GM18526 (cell line): Measurements from ENCODE around the gene ZKSCAN4.
A peak's percentile ranks its signal among the peaks of the same experiment; 100 is the strongest.

Experiments
- POLR2A ChIP-seq: IDR thresholded peaks from 3 replicates; pipeline ENCODE4 v1.6.1; 2011; ENCODE audit not compliant: insufficient read length; ENCODE audit errors: extremely low read depth

Gene ZKSCAN4

DNA sequence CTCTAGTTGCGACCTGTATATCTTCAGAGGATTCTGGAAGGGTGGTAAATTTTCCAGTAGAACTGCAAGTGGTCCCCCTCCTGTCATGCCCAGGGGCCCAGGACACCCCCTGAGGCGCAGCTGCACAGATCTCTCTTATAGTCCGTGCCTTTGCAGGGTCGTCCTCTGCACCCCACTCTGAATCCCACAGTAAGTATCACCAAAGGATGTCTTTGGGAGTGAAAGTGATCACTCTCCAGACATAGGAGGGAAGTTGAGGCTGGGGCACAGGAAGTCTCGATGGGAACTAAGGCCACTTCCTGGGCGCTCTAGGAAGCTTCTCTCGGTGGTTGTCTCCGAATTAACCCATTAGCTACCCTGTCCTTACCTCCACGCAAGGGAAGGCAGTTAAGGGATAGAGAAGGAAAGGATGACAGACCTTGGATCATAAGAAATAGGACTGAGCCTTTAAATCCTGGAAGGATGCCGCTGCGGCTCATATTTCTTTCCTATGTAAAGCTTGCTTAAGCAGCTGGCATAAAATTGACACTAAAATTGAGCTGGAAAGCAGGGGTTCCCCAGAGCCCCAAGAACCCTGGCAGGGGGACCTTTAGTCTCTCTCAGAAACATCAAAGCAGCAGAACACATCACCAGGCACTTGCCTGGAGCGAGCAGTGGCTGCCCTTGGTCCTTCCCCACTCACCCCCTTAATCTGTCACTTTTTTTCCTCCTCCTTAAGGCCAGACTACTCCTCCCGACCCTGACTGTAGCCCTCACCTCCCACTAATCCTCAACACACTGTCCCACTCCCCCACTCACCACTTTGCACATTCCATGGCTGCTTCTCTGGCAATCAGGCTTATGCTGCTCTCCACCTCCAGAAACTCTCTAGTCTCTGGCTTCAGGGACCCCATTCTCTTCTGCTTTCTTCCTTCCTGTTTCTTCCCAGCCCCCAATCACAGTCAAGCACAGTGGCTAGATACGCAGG lies at the start of gene ZKSCAN4:
ZKSCAN4 (minus strand) TSS at position 261 of the 967 bp plus-strand sequence. CDS start 289 bp downstream, outside the sequence.
- TF ChIP-seq POLR2A, result peak; percentile 30

DNA sequence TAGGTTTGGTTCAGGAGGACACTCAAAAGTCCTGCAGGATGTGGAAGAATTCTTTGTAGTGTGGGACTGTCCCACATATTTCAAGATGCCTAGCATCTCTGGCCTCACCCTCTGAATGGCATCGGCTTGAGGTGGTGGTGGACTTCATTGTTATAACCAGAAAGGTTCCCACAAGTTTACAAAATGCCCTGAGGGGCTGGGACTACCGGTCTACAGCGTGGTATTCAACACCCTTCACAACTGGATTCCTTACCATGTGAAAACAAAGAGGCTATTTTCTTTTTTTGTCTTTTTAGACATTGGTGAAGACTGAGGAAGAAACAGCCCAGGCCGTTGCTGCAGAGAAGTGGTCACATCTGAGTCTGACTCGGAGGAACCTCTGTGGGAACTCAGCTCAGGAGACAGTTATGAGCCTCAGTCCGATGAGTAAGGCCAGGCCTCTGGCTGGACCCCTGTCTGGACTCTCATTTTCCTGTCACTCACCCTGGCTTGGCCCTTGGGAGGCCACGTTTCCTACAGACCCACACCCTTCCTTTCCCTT lies 44.5 kb upstream of the ZKSCAN4 start:
- TF ChIP-seq POLR2A, result no peak

DNA sequence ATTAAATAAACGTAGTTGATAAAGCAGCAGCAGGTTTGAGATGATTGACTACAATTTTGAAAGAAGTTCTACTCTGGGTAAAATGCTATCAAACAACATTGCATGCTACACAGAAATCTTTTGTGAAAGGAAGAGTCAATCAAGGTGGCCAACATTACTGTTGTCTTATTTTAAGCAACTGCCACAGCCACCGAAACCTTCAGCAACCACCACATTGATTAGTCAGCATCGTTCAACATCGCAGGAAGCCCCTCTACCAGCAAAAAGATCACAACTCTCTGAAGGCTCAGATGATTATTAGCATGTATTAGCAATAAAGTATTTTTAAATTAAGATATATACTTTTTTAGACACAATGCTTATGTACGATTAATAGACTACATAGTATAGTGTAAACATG lies 43.3 kb upstream of the ZKSCAN4 start:
- no peak for TF ChIP-seq POLR2A

GRCh38 chr6:28291573-28291972 lies 39.5 kb upstream of the ZKSCAN4 start:
- no peak for TF ChIP-seq POLR2A

- TF ChIP-seq POLR2A, result no peak
These were observed 30.9 kb upstream of the ZKSCAN4 start for GRCh38 chr6:28282926-28283325.

DNA sequence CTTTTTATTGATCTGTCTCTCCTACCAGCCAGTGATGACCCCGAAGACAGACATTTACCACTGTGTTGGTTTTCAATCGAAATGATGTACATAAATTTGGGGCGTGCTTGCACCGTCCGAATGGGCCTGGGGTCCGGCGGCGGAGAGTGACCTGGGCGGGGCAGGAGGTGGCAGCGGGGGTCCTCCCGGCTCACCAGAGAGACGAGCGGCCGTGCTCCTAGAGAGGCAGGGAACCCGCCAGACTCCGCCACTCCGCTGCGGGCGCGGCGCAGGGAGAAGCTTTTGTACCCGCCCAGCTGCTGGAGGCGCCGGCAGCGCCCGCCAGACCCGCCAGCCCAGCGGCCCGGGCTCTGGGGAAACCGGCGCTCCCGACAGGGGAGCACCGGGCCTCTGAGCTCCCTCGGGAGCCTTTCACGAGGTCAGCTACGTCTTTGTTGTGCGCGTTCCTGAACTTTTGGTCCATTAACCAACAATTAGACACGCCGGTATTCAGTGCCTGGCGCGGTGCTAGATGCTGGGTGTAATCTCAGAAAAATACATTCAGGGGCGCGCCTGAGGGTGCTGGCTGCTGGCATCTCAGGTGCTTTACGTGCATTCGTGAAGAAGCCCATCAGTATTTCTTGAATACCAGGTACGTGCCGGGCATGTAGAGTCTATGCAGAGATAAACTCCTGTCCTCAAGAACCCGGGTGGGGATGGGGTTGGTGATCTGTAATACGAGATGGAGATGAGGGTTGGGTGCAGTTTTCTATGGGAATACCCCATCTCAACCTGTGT lies 29.4 kb upstream of the ZKSCAN4 start, which contains the start of gene PGBD1:
PGBD1 (plus strand) TSS at position 285 of the 777 bp plus-strand sequence. CDS start 2,242 bp downstream, outside the sequence.
- peak; percentile 51 for TF ChIP-seq POLR2A

GRCh38 chr6:28280595-28281287 lies 28.7 kb upstream of the ZKSCAN4 start:
- no peak for TF ChIP-seq POLR2A

- TF ChIP-seq POLR2A, result no peak
These were observed 25.7 kb upstream of the ZKSCAN4 start for GRCh38 chr6:28277746-28278145.

GRCh38 chr6:28274888-28275287 lies 22.8 kb upstream of the ZKSCAN4 start:
- TF ChIP-seq POLR2A, result no peak

DNA sequence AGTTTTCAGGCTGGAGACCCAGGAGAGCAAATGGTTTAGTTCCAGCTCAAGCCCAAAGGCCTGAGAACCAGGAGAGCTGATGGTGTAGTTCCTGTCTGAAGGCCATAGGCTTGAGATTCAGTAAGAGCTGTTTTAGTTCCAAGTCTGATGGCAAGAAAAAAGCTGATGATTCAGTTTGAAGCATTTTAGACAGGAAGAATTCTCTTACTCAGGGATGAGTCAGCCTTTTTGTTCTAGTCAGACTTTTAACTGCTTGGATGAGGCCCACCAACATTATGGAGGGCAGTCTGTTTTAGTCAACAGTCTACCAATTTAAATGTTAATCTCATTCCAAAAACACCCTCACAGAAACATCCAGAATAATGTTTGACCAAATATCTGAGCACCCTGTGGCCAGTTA lies 17.4 kb upstream of the ZKSCAN4 start:
- no peak for TF ChIP-seq POLR2A

DNA sequence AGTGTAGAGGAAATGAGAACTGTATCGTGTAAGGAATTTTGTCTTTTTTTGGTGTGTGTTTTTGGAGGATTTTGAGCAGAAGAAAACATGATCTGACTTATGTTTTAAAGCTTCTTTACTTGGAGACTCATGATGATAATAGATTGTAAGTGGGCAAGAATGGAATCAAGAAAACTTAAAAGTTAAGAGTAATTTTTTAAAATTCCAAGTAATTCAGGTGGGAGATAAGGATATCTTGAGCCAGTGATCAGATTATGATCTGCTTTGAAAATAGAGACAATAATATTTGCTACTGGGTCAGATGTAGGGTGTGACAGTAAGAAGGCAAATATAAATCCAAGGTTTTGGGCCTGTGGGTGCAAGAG lies 15.6 kb upstream of the ZKSCAN4 start:
- no peak for TF ChIP-seq POLR2A

DNA sequence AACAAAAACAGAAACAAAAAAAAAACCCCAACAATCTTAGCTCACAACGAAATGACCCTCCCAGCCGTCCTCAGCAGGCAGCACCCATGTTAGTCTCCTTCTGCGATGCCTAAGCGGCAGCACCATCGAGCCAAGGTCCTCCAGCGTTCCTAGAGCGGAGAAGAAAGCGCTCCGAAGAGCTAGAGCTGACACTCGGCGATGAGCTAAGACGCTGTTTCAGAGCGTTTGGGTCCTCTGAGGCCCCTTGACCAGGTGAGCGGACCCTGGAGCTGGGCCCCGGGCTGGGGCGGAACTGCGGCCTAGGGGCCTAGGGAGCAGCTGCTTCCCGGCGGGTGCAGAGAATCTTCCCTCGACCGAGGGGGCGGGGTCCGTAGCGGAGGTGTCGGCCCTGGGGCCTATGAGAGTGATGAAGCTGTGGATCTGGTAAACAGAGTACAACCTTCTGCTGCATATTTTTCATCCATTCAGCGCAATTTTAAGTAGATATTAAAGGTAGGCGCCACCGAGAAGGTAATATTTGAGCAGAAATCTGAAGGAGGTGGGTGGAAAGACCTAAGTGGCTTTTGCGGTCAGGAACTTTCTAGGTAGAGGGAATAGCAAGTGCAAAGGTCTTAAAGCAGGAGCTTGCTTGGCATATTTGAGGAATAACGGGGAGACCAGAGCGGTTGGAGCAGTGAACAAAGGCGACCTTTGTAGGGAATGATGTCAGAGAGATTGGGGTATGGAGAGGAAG lies 15.1 kb upstream of the ZKSCAN4 start, which contains the start of gene ZSCAN26:
ZSCAN26 (plus strand) TSS at position 182 of the 733 bp plus-strand sequence. CDS start 4,777 bp downstream, outside the sequence.
- peak; percentile 71 for TF ChIP-seq POLR2A

GRCh38 chr6:28266563-28266961 lies 14.5 kb upstream of the ZKSCAN4 start:
- no peak for TF ChIP-seq POLR2A

GRCh38 chr6:28264834-28265401 lies 12.8 kb upstream of the ZKSCAN4 start:
- no peak for TF ChIP-seq POLR2A

- no peak for TF ChIP-seq POLR2A
These were observed 11.9 kb upstream of the ZKSCAN4 start for GRCh38 chr6:28263922-28264321.
